Brain microvascular endothelial cell (primary cell): ENCODE measurements around the gene R3HDM2.
"Not testable (repeated sequence)": the region's sequence is repeated elsewhere in the genome, so short reads cannot be mapped to it uniquely, and the experiment has no call there.

Experiments used
- DNase-seq: peaks from one replicate; pipeline ENCODE4 v3.0.0-alpha.2; 2020
- H3K27ac ChIP-seq: fragments of 250-450 bp; sonication (Bioruptor Pico); 2 replicates; pipeline ENCODE4 v1.5.1; 2020; ENCODE audit warnings: mild to moderate bottlenecking, moderate library complexity
- H3K27me3 ChIP-seq: fragments of 250-450 bp; sonication (Bioruptor Pico); replicated peaks from 2 replicates; pipeline ENCODE4 v1.5.1; 2020; ENCODE audit warnings: mild to moderate bottlenecking
- H3K36me3 ChIP-seq: fragments of 250-450 bp; sonication (Bioruptor Pico); replicated peaks from 2 replicates; pipeline ENCODE4 v1.5.1; 2020; ENCODE audit warnings: mild to moderate bottlenecking
- H3K4me3 ChIP-seq: 2 replicates; pipeline ENCODE4 v1.5.1; 2011; ENCODE audit warnings: low read depth, mild to moderate bottlenecking, control low read depth, low read length, moderate library complexity
- in situ Hi-C: cut with HindIII; loops from 2 replicates; pipeline ENCODE4 v1.10.0; 2017; ENCODE audit warnings: low sequenced_read_pairs, low pct_ligation_motif_present
- TF ChIP-seq, protein P1 (sequence below): IDR thresholded peaks from 2 replicates; pipeline ENCODE4 v1.5.1; 2011; ENCODE audit warnings: low read depth, mild to moderate bottlenecking, moderate library complexity, low read length, control low read depth, inconsistent platforms; ENCODE audit errors: missing control alignments

Gene R3HDM2

DNA sequence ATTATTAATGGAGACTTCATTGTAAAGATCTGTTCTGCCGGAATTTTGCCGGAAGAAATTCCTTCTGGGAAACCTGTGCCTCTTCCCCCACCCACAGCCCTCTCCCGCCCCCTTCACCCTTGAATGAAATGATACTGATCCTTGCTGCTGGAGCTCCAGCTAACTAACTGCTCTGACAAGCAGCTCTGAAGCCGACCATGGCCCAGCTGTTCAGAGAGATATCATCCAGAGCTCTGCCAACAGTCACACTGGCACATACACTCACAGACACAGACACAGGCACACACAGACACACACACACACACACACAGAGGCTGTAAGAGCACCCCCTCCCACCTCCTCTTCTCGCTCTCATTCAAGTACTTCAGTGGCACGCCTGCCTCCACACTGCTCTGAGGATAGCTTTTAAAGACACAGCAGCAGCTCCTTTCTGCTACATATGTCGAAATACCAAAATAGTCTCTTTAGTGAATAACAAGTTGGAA lies 88.6 kb downstream of the R3HDM2 start:
- TF ChIP-seq, protein P1, sequence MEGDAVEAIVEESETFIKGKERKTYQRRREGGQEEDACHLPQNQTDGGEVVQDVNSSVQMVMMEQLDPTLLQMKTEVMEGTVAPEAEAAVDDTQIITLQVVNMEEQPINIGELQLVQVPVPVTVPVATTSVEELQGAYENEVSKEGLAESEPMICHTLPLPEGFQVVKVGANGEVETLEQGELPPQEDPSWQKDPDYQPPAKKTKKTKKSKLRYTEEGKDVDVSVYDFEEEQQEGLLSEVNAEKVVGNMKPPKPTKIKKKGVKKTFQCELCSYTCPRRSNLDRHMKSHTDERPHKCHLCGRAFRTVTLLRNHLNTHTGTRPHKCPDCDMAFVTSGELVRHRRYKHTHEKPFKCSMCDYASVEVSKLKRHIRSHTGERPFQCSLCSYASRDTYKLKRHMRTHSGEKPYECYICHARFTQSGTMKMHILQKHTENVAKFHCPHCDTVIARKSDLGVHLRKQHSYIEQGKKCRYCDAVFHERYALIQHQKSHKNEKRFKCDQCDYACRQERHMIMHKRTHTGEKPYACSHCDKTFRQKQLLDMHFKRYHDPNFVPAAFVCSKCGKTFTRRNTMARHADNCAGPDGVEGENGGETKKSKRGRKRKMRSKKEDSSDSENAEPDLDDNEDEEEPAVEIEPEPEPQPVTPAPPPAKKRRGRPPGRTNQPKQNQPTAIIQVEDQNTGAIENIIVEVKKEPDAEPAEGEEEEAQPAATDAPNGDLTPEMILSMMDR = no peak
- Histone ChIP-seq H3K27me3 (no peaks in the 10 kb centered on the region), H3K36me3 (no peaks in the 10 kb centered on the region), H3K27ac (no peak overlapping the region), H3K4me3 (no peak overlapping the region)
- in situ Hi-C loops = no loop called here
- peak; percentile 28 for DNase-seq

DNA sequence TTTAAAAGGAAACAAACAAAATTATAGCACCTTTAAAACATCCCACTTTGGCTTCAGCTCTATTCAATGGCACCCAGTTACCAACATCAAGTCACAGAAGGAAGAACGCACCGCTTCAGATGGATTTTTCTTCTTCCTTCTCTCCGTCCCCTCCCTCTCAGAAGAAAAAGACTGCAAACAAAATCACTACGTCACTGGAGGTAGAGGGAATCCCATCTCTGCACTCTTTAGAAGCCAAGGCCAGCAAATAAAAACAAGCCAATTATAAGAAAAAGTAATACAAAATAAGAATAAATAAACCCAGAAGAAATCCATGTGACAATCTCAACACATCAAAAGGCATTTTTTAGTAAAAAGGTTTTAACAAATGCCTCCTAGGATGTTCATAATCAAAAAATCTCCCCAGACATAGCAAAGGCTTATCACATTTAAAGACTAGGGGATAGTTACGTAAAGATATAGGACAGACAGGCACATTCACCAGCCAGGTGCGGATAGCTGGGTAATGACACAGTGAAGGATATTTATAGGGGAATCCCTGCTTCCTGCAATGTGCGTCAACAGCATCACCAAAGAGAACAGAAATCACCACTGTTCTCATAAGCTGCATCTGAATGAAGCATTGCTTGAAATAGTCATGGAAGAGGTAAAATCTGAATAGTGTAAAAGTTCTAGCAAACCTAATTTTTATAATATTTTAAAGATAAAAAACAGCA lies 89.4 kb downstream of the R3HDM2 start:
- TF ChIP-seq, protein P1 = no peak
- no peak overlapping the region for H3K4me3 ChIP-seq
- in situ Hi-C loops = no loop called here
- no peak overlapping the region for H3K27ac ChIP-seq
- H3K27me3 ChIP-seq = no peaks in the 10 kb centered on the region
- no peaks in the 10 kb centered on the region for H3K36me3 ChIP-seq
- peak; percentile 24 for DNase-seq

DNA sequence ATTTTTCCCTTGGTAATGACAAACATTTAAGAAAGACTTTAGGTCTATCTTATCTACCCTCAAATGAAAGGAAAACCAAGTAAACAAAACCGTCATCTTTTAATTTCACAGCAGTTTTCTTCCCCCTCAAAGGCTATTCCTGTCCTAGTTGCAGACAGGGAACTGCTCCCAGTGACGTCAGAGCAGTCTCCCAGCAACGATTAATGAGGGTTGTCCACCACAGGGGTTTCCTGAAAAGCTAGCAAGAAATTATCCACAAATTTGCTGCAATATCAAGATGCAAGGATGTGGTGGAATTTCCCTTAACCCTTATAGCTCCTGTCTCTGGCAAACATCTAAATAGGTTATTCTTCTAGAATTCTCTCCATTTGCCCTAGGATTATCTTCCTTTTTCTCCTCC lies 90.7 kb downstream of the R3HDM2 start:
- Histone ChIP-seq H3K36me3 (no peaks in the 10 kb centered on the region), H3K4me3 (no peak overlapping the region), H3K27ac (no peak overlapping the region), H3K27me3 (no peaks in the 10 kb centered on the region)
- in situ Hi-C loops = no loop called here
- TF ChIP-seq, protein P1 = no peak
- peak; percentile 79 for DNase-seq

DNA sequence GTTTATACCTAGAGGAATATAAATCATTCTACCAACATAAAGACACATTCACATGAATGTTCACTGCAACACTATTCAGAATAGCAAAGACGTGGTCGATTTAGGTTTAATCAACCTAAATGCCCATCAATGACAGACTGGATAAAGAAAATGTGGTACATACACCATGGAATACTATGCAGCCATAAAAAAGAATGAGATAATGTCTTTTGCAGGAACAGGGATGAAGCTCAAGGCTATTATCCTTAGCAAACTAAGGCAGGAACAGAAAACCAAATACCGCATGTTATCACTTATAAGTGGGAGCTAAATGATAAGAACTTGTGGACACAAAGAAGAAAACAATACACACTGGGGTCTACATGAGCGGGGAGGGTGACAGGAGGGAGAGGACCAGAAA lies 94.5 kb downstream of the R3HDM2 start:
- H3K27ac ChIP-seq, H3K27me3 ChIP-seq, in situ Hi-C loops, DNase-seq, H3K4me3 ChIP-seq, H3K36me3 ChIP-seq: not testable (repeated sequence)

DNA sequence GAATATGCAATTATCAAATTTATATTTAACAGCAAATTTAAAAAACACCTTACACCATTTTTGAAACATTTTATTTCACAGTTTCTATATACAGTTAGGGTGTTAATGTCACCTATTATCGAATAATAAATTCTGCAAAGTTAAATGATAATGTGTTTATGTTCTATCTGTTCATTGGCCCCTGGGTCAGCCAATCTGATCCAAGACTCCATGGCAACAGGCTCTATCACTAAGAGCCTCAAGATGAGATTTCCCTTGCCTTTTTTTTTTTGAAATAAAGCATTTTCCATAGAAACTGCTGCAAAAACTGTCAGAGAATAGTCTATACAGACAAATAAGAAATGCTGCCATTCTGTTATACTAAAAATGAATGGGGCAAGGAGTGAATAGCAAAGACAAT lies 96.6 kb downstream of the R3HDM2 start:
- TF ChIP-seq, protein P1 = no peak
- H3K4me3 ChIP-seq = no peak overlapping the region
- DNase-seq = no peak
- H3K36me3 ChIP-seq = no peaks in the 10 kb centered on the region
- in situ Hi-C loops = no loop called here
- H3K27ac ChIP-seq = no peak overlapping the region
- no peaks in the 10 kb centered on the region for H3K27me3 ChIP-seq

DNA sequence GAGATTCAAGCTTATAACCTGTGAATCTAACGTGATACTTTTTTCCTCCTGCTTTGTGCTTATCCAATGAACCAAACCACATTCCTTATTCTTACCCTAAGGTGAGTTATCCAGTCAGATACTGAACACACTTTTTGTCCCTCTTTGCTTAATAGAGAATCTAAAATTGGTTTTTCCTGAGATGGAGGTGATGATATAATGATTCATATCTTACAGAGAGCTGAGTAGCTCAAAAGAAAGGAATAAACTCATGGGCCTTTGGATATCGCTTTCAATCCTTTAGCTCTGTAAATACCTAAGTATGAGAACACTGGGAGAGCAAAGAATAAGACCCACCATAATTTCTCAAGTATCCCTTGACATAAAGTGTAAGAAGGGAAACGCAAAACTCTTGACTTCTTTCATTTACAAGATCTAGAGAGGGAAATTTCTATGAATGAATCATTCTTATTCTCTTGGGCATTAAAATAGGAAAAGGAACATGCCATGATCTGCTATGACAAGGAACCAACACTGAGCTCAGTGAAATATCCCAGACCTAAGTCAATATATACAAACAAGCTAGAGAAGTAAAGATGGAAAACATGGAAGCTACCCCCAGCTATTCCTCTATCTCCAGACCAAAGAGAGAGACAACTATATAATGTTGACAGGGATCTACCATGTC lies 98.1 kb downstream of the R3HDM2 start:
- TF ChIP-seq, protein P1 = no peak
- no peak overlapping the region for H3K27ac ChIP-seq
- in situ Hi-C loops = no loop called here
- no peak overlapping the region for H3K4me3 ChIP-seq
- no peaks in the 10 kb centered on the region for H3K36me3 ChIP-seq
- no peak for DNase-seq
- no peaks in the 10 kb centered on the region for H3K27me3 ChIP-seq
